VCaP (cell line): ENCODE measurements around the gene FGD2.

Experiments
- H3K27ac ChIP-seq: fragments of 450-650 bp; 2 replicates; pipeline ENCODE4 v1.5.1; 2017
- TF ChIP-seq, protein P1 (sequence below): fragments of 450-650 bp; conservative IDR thresholded peaks from 2 replicates; pipeline ENCODE4 v1.5.1; 2017; ENCODE audit warnings: mild to moderate bottlenecking, moderate library complexity

The FGD2 gene

DNA sequence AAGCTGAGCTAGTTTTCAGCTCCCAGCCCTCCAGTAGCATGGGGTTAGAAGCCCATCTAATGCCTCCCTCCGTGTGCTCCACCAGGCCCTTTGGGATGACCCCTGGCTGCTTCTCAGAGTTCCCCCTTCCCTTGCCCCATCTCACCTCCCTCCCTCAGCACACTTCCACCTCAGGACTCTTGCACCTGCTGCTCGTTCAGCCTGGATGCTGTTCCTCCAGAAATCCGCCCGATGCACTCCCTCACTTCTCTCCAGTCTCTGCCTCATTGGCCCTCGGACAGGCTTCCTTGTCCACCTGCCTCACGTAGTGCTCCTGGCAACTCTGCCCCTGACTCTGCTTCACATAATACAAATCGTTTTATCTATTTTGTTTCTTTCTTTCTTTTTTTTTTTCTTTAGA, 26.8 kb downstream of the FGD2 start:
- TF ChIP-seq, protein P1, sequence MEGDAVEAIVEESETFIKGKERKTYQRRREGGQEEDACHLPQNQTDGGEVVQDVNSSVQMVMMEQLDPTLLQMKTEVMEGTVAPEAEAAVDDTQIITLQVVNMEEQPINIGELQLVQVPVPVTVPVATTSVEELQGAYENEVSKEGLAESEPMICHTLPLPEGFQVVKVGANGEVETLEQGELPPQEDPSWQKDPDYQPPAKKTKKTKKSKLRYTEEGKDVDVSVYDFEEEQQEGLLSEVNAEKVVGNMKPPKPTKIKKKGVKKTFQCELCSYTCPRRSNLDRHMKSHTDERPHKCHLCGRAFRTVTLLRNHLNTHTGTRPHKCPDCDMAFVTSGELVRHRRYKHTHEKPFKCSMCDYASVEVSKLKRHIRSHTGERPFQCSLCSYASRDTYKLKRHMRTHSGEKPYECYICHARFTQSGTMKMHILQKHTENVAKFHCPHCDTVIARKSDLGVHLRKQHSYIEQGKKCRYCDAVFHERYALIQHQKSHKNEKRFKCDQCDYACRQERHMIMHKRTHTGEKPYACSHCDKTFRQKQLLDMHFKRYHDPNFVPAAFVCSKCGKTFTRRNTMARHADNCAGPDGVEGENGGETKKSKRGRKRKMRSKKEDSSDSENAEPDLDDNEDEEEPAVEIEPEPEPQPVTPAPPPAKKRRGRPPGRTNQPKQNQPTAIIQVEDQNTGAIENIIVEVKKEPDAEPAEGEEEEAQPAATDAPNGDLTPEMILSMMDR, result no peak
- no peak overlapping the region for H3K27ac ChIP-seq

DNA sequence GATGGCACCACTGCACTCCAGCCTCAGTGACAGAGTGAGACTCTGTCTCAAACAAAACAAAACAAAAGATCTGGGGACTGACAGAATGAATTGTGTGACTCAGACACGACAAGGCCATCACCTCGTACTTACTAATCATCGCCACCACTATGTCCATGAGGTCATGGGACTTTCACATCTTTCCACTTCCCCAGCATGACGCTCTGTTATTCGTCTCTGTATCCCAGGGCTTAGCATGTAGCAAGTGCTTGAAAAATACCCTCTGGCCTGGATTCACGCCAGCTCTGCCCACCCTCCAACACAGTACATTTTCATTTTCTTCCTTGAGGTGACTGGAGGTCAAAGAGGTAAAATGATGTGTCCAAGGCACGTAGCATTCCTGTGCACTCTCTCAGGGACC, 27.8 kb downstream of the FGD2 start:
- TF ChIP-seq, protein P1, result no peak

DNA sequence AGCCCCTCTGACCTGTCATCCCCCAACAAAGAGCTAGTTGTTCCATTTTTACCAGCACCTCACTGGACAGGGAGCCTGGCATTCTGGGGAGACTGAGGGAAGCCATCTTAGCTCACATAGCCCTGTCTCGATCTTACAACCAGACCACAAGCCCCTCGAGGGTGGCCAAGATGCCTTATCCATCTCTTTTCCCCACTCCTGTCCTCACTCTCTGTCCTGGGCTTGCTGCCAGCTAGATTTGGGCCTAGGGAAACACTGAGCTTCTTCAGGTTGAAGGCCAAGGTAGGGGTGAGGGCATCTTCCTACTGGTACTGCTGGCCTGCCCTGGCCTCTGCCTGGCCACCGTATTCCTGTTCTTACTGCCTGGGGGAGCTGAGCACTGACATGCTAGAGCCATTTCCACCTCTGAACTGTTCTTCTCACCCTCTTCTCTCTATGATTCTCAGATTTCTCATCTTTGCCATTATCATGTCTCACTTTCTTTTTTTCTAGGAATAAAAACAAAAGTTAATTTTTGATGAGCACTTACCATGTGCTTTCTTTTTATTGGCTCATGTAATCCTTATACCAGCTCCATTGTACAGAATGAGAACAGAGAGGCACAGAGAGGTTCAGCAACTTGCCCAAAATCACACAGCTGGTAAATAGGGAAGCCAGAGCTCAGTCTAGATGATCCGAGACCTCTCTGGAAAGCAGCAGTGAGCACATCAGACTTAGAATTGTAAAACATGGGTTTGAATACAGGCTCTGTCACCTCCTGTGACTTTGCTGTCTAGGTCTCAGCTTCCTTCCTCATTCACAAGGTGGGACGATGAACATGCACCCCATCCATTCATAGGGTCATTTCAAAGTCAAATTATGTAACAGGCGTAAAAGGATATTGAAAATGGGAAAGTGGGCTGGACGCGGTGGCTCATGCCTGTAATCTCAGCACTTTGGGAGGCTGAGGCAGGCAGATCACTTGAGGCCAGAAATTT, 28.7 kb downstream of the FGD2 start:
- TF ChIP-seq, protein P1, result no peak
- H3K27ac ChIP-seq, result no peak overlapping the region

More for the DNA sequence above, 27.8 kb downstream of the FGD2 start:
- H3K27ac ChIP-seq, result no peak overlapping the region

DNA sequence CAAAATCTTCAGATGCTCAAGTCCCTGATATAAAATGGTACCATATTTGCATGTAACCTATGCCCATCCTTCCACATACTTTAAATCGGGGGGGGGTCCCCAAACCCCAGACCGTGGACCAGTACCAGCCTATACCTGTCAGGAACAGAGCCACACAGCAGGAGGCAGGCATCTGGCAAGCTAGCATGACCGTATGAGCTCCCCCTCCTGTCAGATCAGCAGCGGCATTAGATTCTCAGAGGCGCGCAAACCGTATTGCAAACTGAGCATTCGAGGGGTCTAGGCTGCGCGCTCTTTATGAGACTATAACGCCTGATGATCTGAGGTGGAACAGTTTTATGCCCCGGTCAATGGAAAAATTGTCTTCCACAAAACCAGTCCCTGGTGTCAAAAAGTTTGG, 30.7 kb downstream of the FGD2 start:
- TF ChIP-seq, protein P1, result no peak
- no peak overlapping the region for H3K27ac ChIP-seq

DNA sequence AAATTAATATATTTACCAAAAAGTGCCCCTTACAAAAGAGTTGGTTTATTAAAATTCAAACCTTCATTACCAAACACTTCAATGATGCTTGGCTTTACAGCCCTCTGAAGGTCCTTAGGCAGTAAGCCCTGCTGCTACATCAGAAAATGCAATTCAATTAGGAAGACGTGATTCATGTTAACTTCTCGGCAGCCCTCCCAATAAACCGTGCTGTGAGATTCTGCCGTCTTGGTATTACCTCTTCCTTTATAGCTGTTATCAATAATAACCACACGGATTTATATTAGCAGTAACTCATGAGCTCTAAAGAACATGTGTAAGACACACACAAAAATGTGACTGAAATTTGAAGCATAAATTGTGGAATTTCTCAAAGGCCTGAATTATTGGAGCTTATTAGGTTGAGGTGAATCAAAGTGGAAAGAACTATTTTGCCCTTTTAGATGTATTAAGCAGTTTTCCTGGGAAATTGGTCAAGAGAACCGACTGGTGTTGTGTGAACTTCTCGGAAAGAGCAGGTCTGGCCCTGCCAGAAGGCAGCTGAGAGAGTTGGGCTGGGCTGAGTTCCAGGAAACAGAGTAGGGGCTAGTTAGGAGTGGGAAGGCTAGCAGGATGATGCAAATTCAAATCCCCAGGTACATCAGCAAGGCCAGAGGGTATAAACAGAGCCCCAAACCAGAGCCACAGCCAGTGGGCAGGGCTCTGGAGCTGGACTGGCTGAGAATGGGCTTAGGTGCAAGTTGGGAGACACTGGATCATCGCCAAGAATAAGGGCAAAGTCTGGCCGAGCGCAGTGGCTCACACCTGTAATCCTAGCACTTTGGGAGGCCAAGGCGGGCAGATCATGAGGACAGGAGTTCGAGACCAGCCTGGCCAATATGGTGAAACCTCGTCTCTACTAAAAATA, 33.1 kb downstream of the FGD2 start:
- H3K27ac ChIP-seq, result no peak overlapping the region
- TF ChIP-seq, protein P1, result no peak

DNA sequence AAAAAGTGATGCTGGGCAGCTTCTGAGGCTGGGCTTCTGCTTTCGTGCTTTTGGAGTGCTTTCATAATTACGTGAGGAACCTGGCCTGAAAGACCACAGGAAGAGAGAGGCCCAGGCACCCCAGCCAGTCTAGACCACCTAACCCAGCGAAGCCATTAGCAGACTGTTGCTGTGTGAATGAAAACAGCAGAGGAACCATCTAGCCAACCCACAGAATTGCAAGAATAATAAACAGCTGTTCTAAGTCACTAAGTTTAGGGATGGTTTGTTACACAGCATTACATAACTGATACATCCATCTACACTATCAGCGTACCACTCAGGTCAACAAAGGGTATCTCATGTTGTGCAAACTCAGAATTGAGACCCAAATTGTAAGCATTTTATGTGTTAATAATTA, 34.5 kb downstream of the FGD2 start:
- TF ChIP-seq, protein P1, result no peak

DNA sequence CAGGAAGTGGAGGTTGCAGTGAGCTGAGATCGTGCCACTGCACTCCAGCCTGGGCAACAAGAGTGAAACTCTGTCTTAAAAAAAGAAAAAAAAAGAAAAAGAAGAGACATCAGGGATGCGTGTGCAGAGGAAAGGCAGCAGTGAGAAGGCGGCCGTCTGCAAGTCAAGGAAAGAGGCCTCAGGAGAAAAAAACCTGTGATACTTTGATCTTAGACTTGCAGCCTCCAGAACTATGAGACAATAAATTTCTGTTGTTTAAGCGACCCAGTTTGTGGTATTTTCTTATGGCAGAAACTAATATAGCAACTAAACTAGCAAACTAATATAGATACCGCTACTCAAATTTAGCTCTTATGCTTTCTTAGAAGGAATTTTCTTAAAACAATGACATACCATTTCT, 36.1 kb downstream of the FGD2 start:
- no peak overlapping the region for H3K27ac ChIP-seq
- TF ChIP-seq, protein P1, result no peak

More for the DNA sequence above, 34.5 kb downstream of the FGD2 start:
- no peak overlapping the region for H3K27ac ChIP-seq
